Thyroid gland (tissue), 4 donors: ENCODE results near the gene DUSP22. TPM values are rescaled to one million over a fixed set of nuclear protein-coding genes. Genes with fewer than 3 reads are reported as not detected.

Source experiments
- DNase-seq, 2 donors: peaks; one replicate each; pipeline ENCODE4 v3.0.0-alpha.2; 2019
- H3K27ac ChIP-seq, 3 donors: fragments of 200-600 bp; sonication (generic); 1 replicate in 2 of 3; 2 replicates in 1 of 3; pipeline ENCODE4 v1.5.1; 2016 to 2019; ENCODE audit warnings: mild to moderate bottlenecking in 1 of 3, moderate library complexity in 1 of 3
- H3K27me3 ChIP-seq: fragments of 200-600 bp; sonication (generic); one replicate; pipeline ENCODE4 v1.5.1; 2019
- H3K36me3 ChIP-seq, 2 donors: fragments of 200-600 bp; sonication (generic); one replicate each; pipeline ENCODE4 v1.5.1; 2016 to 2019
- H3K4me1 ChIP-seq, 2 donors: fragments of 200-600 bp; sonication (generic); one replicate each; pipeline ENCODE4 v1.5.1; 2017 to 2019
- H3K4me3 ChIP-seq, 3 donors: fragments of 200-600 bp; sonication (generic); replicated peaks in 1 of 3; 1 replicate in 2 of 3; 2 replicates in 1 of 3; pipeline ENCODE4 v1.5.1; 2016; ENCODE audit warnings: mild to moderate bottlenecking in 1 of 3
- H3K9me3 ChIP-seq: fragments of 200-600 bp; sonication (generic); one replicate; pipeline ENCODE4 v1.5.1; 2017
- POLR2A ChIP-seq, 2 donors: fragments of 450-650 bp; IDR thresholded peaks; one replicate each; pipeline ENCODE4 v1.6.1; 2017; ENCODE audit warnings: antibody characterized with exemption in 2 of 2, mild to moderate bottlenecking in 2 of 2, moderate library complexity in 1 of 2
- WGBS, 2 donors: methylation state at CpG; one replicate each; pipeline ENCODE4 v1.1.5; 2017; 5-methylcytosine and 5-hydroxymethylcytosine counted together
- intact Hi-C: fragments of 100-400 bp; cut with DNase I; formaldehyde crosslinking; loops from one replicate; pipeline ENCODE4 v1.15.1; 2023
- total RNA-seq, 4 donors: library from RNA; depleted of rRNA; stranded (reverse); fragments of >200 nt; gene quantifications; one replicate each; pipeline ENCODE4 v1.2.3, GENCODE V29; 2016
- TF ChIP-seq, protein P1 (sequence below), 6 experiments: fragments of 200-600 bp in 3 of 6; fragments of 450-650 bp in 3 of 6; sonication (generic) in 3 of 6; IDR thresholded peaks; one replicate each; pipeline ENCODE4 v1.5.1; 2016 to 2019; ENCODE audit warnings: antibody characterized with exemption in 6 of 6, mild to moderate bottlenecking in 2 of 6, inconsistent platforms in 1 of 6, moderate library complexity in 1 of 6

Gene DUSP22
- total RNA-seq, 4 donors from 2014 or later, result 40.4 to 68.8 (median 59.4) TPM

DNA sequence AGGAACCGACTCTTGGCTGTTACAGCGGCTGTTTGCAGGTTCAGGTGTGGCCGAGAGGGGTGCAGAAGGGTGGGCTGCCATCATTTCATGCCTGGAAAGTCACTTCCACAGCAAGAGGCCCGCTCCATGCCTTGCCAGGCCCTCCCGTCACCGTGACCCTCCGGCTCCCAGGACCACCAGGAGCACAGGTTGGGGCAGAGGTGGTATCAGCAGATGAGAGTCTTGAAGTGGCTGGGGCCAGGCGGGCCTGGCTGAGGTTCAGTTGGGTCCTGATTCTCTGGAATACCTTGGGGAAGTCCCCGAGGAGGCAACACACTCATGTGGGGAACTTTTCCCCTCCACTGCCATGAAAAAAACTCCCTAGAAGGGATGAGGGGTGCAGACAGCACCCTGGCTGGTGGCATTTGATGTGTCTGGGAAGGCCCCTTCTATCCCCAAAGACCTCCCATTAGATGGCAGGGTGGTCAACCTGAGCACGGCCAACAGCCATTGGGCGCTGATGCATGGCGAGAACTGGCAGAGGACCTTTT lies 65.0 kb downstream of the DUSP22 start:
- WGBS, 2 donors, result 85 to 90% methylated on average over 12 of the region's 12 CpGs
- no peak for DNase-seq
- intact Hi-C loops, result no loop called here
- Histone ChIP-seq H3K4me3 (no peak overlapping the region), H3K4me1 (no peaks in the 10 kb centered on the region), H3K27ac (no peak overlapping the region), H3K9me3 (no peaks in the 10 kb centered on the region), H3K27me3 (no peaks in the 10 kb centered on the region), H3K36me3 (no peaks in the 10 kb centered on the region)
- no peak for TF ChIP-seq POLR2A (IDR thresholded peaks at IDR 0.05)

DNA sequence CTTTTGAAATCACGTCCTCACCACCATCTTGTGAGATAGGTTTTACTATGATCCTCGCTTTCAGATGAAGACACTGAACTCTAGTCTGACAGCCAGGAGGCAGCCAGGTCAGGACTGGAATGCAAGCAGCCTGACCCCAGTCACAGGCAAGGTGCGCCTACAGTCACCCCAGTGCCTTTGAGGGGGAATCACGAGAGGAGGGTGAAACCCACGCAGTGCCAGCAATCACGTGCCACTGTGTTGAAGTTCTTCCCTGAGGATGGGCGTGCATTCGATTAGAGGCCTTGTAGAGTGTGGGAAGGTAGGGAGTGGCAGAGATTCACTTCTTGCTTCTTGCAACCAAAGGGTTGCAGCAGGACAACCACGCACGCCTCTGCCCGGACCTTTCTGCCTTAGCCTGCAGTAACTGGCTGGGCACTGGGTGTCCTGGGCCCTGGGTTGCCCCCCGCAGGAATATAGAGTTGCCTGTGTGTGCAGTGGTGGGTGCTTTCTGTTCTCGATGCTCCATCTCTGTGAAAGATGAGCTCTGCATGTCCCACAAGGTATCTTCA lies 65.6 kb downstream of the DUSP22 start:
- no peak for DNase-seq
- Histone ChIP-seq H3K4me1 (no peaks in the 10 kb centered on the region), H3K4me3 (no peak overlapping the region), H3K27ac (no peak overlapping the region), H3K27me3 (no peaks in the 10 kb centered on the region), H3K36me3 (no peaks in the 10 kb centered on the region), H3K9me3 (no peaks in the 10 kb centered on the region)
- intact Hi-C loops, result no loop called here
- no peak for TF ChIP-seq POLR2A (IDR thresholded peaks at IDR 0.05)
- TF ChIP-seq, protein P1, sequence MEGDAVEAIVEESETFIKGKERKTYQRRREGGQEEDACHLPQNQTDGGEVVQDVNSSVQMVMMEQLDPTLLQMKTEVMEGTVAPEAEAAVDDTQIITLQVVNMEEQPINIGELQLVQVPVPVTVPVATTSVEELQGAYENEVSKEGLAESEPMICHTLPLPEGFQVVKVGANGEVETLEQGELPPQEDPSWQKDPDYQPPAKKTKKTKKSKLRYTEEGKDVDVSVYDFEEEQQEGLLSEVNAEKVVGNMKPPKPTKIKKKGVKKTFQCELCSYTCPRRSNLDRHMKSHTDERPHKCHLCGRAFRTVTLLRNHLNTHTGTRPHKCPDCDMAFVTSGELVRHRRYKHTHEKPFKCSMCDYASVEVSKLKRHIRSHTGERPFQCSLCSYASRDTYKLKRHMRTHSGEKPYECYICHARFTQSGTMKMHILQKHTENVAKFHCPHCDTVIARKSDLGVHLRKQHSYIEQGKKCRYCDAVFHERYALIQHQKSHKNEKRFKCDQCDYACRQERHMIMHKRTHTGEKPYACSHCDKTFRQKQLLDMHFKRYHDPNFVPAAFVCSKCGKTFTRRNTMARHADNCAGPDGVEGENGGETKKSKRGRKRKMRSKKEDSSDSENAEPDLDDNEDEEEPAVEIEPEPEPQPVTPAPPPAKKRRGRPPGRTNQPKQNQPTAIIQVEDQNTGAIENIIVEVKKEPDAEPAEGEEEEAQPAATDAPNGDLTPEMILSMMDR (IDR thresholded peaks at IDR 0.05), result no peak
- WGBS, 2 donors, result 83% methylated on average over 13 of the region's 13 CpGs

DNA sequence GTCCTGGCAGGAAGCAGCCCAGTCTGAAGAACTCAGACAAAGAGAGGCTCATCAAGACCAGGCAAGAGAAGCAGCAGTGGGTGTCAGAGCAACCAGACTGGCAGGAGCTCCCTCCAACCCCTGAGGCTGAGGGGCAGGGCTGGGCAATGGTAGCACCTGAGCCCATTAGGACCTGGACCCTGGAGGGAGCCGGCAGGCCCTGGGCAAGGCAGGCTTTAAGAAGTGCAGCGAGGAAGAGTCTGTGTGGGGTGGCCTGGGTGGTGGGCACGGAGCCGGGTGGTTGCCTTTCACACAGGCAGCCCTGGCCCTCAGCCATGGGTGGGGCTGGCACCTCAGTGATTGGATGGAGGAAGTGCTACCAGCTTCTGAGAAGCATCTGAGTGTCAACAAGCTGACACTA lies 66.1 kb downstream of the DUSP22 start:
- Histone ChIP-seq H3K36me3 (no peaks in the 10 kb centered on the region), H3K27ac (no peak overlapping the region), H3K27me3 (no peaks in the 10 kb centered on the region), H3K4me3 (no peak overlapping the region), H3K4me1 (no peaks in the 10 kb centered on the region), H3K9me3 (no peaks in the 10 kb centered on the region)
- no peak for TF ChIP-seq POLR2A (IDR thresholded peaks at IDR 0.05)
- TF ChIP-seq, protein P1 (IDR thresholded peaks at IDR 0.05), result no peak
- intact Hi-C loops, result no loop called here
- DNase-seq, result no peak
- 82 to 93% methylated on average over 4 of the region's 4 CpGs for WGBS, 2 donors

DNA sequence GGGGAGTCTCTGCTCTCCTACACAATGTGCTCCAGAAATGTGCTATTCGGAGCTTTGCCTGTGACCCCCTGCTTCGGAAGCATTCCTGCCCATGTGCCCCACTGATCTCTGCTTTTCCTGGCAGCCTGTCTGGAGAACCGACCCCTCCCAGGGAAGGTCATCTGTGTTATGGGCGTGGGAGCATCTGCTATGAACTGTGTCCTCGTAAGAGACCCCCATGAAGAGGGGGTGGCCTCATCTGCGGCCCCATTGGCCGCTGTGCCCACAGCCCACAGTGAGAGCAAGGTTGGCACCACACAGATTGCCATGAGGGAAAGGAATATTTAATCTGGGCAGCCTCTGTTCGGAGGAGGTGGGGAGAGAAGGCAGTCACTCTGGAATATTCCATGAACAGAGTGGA lies 66.6 kb downstream of the DUSP22 start:
- no peaks in the 10 kb centered on the region for H3K36me3 ChIP-seq
- 85 to 86% methylated on average over 8 of the region's 8 CpGs for WGBS, 2 donors
- H3K27me3 ChIP-seq, result no peaks in the 10 kb centered on the region
- no peak for DNase-seq
- H3K9me3 ChIP-seq, result no peaks in the 10 kb centered on the region
- intact Hi-C loops, result no loop called here
- H3K27ac ChIP-seq, result no peak overlapping the region
- no peaks in the 10 kb centered on the region for H3K4me1 ChIP-seq
- no peak overlapping the region for H3K4me3 ChIP-seq
- TF ChIP-seq, protein P1 (IDR thresholded peaks at IDR 0.05), result no peak
- no peak for TF ChIP-seq POLR2A (IDR thresholded peaks at IDR 0.05)

DNA sequence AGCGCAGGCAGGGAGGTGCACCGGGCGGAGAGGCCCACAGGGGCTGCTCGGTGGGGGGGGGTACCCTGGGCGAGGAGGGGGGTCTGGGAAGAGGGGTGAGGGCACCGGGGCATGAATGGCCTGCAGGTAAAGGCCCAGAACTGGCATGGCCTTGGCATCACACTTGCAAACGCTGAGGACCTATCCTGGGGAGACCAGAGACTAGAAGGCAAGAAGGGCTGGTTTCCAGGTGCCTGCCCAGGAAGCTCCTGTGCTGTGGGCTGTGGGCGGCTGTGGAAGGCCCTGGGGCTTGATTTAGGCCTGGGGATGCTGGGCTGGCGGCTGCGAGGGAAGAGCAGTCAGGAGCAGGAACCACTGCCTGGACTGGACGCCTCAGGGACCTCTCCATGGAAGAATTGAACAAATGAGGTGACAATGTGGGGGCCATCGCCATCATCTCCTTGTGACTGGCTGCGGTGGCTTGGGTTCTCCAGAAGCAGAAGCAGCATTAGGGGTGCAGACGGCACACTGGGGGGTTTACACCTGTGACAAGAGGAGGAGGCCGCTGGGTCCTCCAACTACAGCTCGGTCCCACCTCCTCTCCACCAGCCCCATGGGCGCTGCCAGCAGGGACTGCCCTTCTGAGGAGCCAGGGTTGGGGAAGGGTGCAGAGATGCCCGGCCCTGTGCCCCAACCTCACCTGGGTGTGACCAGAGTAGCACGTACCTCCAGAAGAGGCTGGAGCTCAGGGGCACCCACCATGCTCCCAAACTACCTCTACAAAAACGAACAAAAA lies 67.2 kb downstream of the DUSP22 start:
- Histone ChIP-seq H3K9me3 (no peaks in the 10 kb centered on the region), H3K4me3 (no peak overlapping the region), H3K27ac (no peak overlapping the region), H3K36me3 (no peaks in the 10 kb centered on the region), H3K4me1 (no peaks in the 10 kb centered on the region), H3K27me3 (no peaks in the 10 kb centered on the region)
- TF ChIP-seq, protein P1 (IDR thresholded peaks at IDR 0.05), result no peak
- no peak for TF ChIP-seq POLR2A (IDR thresholded peaks at IDR 0.05)
- intact Hi-C loops, result no loop called here
- WGBS, 2 donors, result 74 to 80% methylated on average over 20 of the region's 20 CpGs
- DNase-seq, result no peak
